Fibroblast of pulmonary artery (primary cell): Measurements from ENCODE around the gene FOXO6.

Experiments
- DNase-seq: peaks from one replicate; pipeline ENCODE4 v3.0.0-alpha.2; 2010; ENCODE audit warnings: low read depth
- H3K4me3 ChIP-seq: replicated peaks from 2 replicates; pipeline ENCODE4 v1.5.1; 2011; ENCODE audit warnings: low read depth, mild to moderate bottlenecking, control low read depth, low read length, moderate library complexity
- TF ChIP-seq, protein P1 (sequence below): IDR thresholded peaks from 2 replicates; pipeline ENCODE4 v1.5.1; 2011; ENCODE audit warnings: mild to moderate bottlenecking, control low read depth, low read length, inconsistent platforms; ENCODE audit errors: missing control alignments

Gene FOXO6

DNA sequence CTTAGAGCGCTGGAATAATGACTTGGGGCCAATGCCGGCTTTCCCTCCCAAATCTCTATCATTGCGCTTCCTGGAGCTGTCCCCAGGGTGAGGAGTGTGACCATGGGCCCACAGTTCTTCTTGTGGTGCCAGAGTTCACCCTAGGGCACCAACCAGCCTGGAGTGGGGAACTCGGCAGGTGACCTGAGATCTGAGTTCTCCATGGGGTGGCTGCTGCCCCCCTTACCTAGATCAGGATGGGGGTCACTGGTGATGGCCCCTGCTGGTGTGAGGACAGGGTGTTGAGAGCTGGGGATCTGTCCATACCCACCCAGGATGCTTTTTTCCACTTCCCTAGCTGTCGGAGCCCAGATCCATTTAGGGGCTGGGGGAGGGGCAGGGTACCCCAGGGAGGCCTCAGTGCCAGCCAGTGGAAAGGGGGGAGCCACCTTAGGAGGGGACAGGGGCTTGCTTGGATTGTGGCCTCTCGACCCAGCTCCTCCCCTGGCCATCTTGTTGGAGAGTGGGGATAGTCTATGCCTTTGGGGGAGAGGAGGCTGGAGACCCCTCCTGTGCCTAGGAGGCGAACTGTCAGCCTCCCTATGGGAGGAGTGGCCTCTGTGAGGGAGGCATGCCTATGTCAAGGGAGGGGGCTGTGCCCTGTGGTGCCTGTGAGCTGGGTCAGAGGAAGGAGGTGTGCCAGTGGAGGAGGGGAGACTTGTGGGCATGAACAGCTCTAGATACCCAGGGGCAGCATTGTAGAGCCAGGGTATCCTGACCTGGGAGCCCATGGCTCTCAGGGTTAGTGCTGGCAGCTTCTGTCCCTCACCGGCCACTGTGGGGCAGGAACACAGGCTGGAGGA is 1.7 kb downstream of the FOXO6 start:
- H3K4me3 ChIP-seq, result no peak overlapping the region
- TF ChIP-seq, protein P1, sequence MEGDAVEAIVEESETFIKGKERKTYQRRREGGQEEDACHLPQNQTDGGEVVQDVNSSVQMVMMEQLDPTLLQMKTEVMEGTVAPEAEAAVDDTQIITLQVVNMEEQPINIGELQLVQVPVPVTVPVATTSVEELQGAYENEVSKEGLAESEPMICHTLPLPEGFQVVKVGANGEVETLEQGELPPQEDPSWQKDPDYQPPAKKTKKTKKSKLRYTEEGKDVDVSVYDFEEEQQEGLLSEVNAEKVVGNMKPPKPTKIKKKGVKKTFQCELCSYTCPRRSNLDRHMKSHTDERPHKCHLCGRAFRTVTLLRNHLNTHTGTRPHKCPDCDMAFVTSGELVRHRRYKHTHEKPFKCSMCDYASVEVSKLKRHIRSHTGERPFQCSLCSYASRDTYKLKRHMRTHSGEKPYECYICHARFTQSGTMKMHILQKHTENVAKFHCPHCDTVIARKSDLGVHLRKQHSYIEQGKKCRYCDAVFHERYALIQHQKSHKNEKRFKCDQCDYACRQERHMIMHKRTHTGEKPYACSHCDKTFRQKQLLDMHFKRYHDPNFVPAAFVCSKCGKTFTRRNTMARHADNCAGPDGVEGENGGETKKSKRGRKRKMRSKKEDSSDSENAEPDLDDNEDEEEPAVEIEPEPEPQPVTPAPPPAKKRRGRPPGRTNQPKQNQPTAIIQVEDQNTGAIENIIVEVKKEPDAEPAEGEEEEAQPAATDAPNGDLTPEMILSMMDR, result no peak
- no peak for DNase-seq

DNA sequence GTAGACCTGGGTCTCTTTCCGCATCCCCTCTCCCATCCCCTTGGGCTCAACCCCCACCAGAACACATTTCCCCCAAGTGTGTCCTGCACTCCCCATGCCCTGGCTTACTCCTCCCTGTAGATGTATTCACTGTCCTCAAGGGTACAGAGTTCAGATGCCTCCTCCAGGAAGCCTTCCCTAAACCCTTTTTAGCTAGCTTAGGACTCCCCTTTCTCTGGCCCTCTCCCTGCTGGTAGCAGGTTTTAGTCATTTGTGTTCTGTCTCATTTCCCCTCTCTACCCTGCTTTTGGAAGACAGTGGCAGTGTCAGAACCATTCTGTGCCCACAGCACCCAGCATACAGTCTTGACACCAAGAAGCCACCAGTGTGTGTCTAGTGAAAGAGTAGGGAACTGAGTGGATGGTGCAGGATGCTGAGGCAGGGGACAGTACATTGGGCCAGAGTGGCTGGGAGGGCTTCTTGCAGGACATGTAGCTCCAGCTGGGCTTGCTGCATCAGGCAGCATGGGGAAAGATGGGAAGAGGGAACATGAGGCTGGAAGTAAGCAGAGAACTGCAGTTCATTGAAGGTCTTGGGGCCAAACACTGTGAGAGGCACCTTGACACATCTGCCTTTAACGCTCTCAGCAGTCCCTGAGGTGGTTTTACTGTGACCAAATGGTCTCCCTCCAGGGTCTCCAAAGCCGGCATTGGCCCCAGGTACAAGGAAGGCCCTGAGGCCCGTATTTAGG is 2.5 kb downstream of the FOXO6 start:
- H3K4me3 ChIP-seq, result no peak overlapping the region
- TF ChIP-seq, protein P1, result no peak
- no peak for DNase-seq

GRCh38 chr1:41364442-41365319 is 3.4 kb downstream of the FOXO6 start:
- DNase-seq, result no peak
- H3K4me3 ChIP-seq, result no peak overlapping the region
- TF ChIP-seq, protein P1, result no peak

- no peak overlapping the region for H3K4me3 ChIP-seq
- DNase-seq, result no peak
- TF ChIP-seq, protein P1, result no peak
Measured at GRCh38 chr1:41365320-41365633, 4.0 kb downstream of the FOXO6 start.

DNA sequence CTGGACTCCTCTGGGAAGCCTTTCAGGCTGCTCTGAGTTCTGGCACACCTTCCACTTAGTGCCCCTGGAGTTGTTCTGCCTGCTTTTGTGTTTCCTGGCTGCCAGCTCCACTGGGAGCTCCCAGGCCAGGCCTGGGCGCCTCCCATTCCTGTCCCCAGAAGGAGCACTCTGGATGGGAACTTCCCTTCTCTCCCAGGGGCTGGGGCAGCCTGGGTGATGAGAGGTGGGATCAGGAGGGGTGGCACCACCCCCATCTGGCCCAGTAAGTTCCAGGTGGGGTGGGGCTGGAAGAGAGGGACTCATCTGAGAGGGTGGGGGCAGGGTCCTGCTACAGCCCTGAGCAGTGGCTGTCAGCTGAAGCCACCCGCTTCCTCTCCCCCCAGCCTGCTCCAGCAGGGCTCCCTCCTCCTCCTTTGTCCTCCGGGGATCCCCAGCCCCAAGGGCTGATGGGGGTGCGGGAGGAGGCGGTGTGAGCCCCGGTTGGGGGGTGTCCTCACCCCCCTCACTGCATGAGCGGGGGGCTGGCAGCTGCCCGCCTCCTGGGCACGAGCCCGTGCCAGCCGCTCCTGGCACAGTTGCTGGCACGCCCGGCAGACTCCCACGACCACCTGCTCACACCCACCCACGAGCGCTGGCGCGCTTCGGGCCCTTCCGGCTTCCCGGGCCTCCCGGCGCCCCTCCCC is 4.7 kb downstream of the FOXO6 start:
- no peak for DNase-seq
- H3K4me3 ChIP-seq, result no peak overlapping the region
- TF ChIP-seq, protein P1, result no peak
